Measurements from ENCODE around the gene MUCL3.

GRCh38 chr6:31001281-31001888 is 60.6 kb downstream of the MUCL3 start:
- TF ChIP-seq, protein P1, sequence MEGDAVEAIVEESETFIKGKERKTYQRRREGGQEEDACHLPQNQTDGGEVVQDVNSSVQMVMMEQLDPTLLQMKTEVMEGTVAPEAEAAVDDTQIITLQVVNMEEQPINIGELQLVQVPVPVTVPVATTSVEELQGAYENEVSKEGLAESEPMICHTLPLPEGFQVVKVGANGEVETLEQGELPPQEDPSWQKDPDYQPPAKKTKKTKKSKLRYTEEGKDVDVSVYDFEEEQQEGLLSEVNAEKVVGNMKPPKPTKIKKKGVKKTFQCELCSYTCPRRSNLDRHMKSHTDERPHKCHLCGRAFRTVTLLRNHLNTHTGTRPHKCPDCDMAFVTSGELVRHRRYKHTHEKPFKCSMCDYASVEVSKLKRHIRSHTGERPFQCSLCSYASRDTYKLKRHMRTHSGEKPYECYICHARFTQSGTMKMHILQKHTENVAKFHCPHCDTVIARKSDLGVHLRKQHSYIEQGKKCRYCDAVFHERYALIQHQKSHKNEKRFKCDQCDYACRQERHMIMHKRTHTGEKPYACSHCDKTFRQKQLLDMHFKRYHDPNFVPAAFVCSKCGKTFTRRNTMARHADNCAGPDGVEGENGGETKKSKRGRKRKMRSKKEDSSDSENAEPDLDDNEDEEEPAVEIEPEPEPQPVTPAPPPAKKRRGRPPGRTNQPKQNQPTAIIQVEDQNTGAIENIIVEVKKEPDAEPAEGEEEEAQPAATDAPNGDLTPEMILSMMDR (IDR thresholded peaks at IDR 0.05), result no peak
- no peak for TF ChIP-seq POLR2A (IDR thresholded peaks at IDR 0.05)
- TF ChIP-seq POLR2AphosphoS5 (IDR thresholded peaks at IDR 0.05), result no peak

All from breast epithelium (tissue), 3 donors.